ENCODE results near the gene PRAC1. TPM values are rescaled to one million over a fixed set of nuclear protein-coding genes. Genes with fewer than 3 reads are reported as not detected.

Gene PRAC1
- total RNA-seq, 3 donors from 2014 or later: not detected

- H3K36me3 ChIP-seq: no peaks in the 10 kb centered on the region
- peaks cover 8 to 100% of the 10 kb centered on the region in 2 donors for H3K27me3 ChIP-seq
- DNase-seq (ENCODE audit: low spot score in 2 of 2): no peak
- H3K27ac ChIP-seq: no peak overlapping the region
- H3K4me1 ChIP-seq: no peaks in the 10 kb centered on the region
- no peak overlapping the region for H3K4me3 ChIP-seq
- intact Hi-C loops (cut with DNase I; ENCODE audit: low total_unique reads): loop anchor here (10.0 kb wide), 1 partner anchor 56 kb away; no protein-coding TSS in a partner anchor
- TF ChIP-seq POLR2AphosphoS5 (IDR thresholded peaks at IDR 0.05) (no peak), POLR2A (IDR thresholded peaks at IDR 0.05) (no peak)
- no peaks in the 10 kb centered on the region for H3K9me3 ChIP-seq
These were observed 16.1 kb upstream of the PRAC1 start for GRCh38 chr17:48738424-48738802.

GRCh38 chr17:48737330-48738043, 15.2 kb upstream of the PRAC1 start:
- Histone ChIP-seq H3K9me3 (no peaks in the 10 kb centered on the region), H3K36me3 (no peaks in the 10 kb centered on the region), H3K4me1 (no peaks in the 10 kb centered on the region), H3K4me3 (no peak overlapping the region), H3K27me3 (peaks cover 9 to 100% of the 10 kb centered on the region in 2 donors), H3K27ac (no peak overlapping the region)
- TF ChIP-seq CTCF (IDR thresholded peaks at IDR 0.05): no peak
- no peak for TF ChIP-seq POLR2A (IDR thresholded peaks at IDR 0.05)
- TF ChIP-seq POLR2AphosphoS5 (IDR thresholded peaks at IDR 0.05): no peak
- no peak for DNase-seq (ENCODE audit: low spot score in 2 of 2)
- intact Hi-C loops (cut with DNase I; ENCODE audit: low total_unique reads): loop anchor here (10.0 kb wide), 1 partner anchor 57 kb away; no protein-coding TSS in a partner anchor

- DNase-seq (ENCODE audit: low spot score in 2 of 2): no peak
- Histone ChIP-seq H3K27ac (no peak overlapping the region), H3K4me3 (no peak overlapping the region), H3K36me3 (no peaks in the 10 kb centered on the region), H3K27me3 (peaks cover 9 to 100% of the 10 kb centered on the region in 2 donors), H3K9me3 (no peaks in the 10 kb centered on the region), H3K4me1 (no peaks in the 10 kb centered on the region)
- TF ChIP-seq POLR2A (IDR thresholded peaks at IDR 0.05) (no peak), POLR2AphosphoS5 (IDR thresholded peaks at IDR 0.05) (no peak), CTCF (IDR thresholded peaks at IDR 0.05) (no peak)
- intact Hi-C loops (cut with DNase I; ENCODE audit: low total_unique reads): loop anchor here (10.0 kb wide), 1 partner anchor 60 kb away; no protein-coding TSS in a partner anchor
These were observed 12.7 kb upstream of the PRAC1 start for GRCh38 chr17:48735062-48735351.

- DNase-seq (ENCODE audit: low spot score in 2 of 2): no peak
- H3K27ac ChIP-seq: no peak overlapping the region
- no peak overlapping the region for H3K4me3 ChIP-seq
- peaks cover 13 to 100% of the 10 kb centered on the region in 2 donors for H3K27me3 ChIP-seq
- H3K9me3 ChIP-seq: no peaks in the 10 kb centered on the region
- no peaks in the 10 kb centered on the region for H3K36me3 ChIP-seq
- intact Hi-C loops (cut with DNase I; ENCODE audit: low total_unique reads): loop anchor here (10.0 kb wide), 1 partner anchor 60 kb away; no protein-coding TSS in a partner anchor
- H3K4me1 ChIP-seq: no peaks in the 10 kb centered on the region
- TF ChIP-seq POLR2AphosphoS5 (IDR thresholded peaks at IDR 0.05) (no peak), CTCF (IDR thresholded peaks at IDR 0.05) (no peak)
These were observed 12.2 kb upstream of the PRAC1 start for GRCh38 chr17:48734333-48735061.

GRCh38 chr17:48733632-48734328, 11.5 kb upstream of the PRAC1 start:
- Histone ChIP-seq H3K27ac (no peak overlapping the region), H3K4me1 (no peaks in the 10 kb centered on the region), H3K27me3 (peaks cover 15 to 100% of the 10 kb centered on the region in 2 donors), H3K36me3 (no peaks in the 10 kb centered on the region), H3K4me3 (no peak overlapping the region), H3K9me3 (no peaks in the 10 kb centered on the region)
- intact Hi-C loops (cut with DNase I; ENCODE audit: low total_unique reads): loop anchor here (10.0 kb wide), 1 partner anchor 61 kb away; no protein-coding TSS in a partner anchor
- no peak for DNase-seq (ENCODE audit: low spot score in 2 of 2)
- no peak for TF ChIP-seq CTCF (IDR thresholded peaks at IDR 0.05)
- no peak for TF ChIP-seq POLR2AphosphoS5 (IDR thresholded peaks at IDR 0.05)
- TF ChIP-seq POLR2A (IDR thresholded peaks at IDR 0.05): no peak
